Mesenchymal stem cell (in vitro differentiated cells and primary cell): Measurements from ENCODE around the gene WWTR1.

ENCODE experiments used
- DNase-seq: peaks from one replicate; pipeline ENCODE4 v3.0.0-alpha.2; 2013
- H2AFZ ChIP-seq: one replicate; pipeline ENCODE4 v1.6.1; 2013; ENCODE audit warnings: low read depth, mild to moderate bottlenecking, control low read depth, inconsistent platforms, low read length, moderate library complexity
- H2AK5ac ChIP-seq: 2 replicates; pipeline ENCODE4 v1.6.1; 2013; ENCODE audit warnings: low read length, moderate library complexity, mild to moderate bottlenecking, inconsistent platforms; ENCODE audit not compliant: severe bottlenecking
- H2BK120ac ChIP-seq: one replicate; pipeline ENCODE4 v1.6.1; 2013; ENCODE audit warnings: low read depth, mild to moderate bottlenecking, inconsistent platforms, low read length, moderate library complexity
- H2BK12ac ChIP-seq, 2 experiments: one replicate each; pipeline ENCODE4 v1.6.1; 2013; ENCODE audit warnings: inconsistent platforms in 2 of 2, low read length in 2 of 2, mild to moderate bottlenecking in 2 of 2, moderate library complexity in 2 of 2, control low read depth in 1 of 2
- H2BK15ac ChIP-seq: one replicate; pipeline ENCODE4 v1.6.1; 2013; ENCODE audit warnings: mild to moderate bottlenecking, low read depth, inconsistent platforms; ENCODE audit not compliant: poor library complexity, severe bottlenecking
- H2BK5ac ChIP-seq: 2 replicates; pipeline ENCODE4 v1.6.1; 2013; ENCODE audit warnings: low read depth, mild to moderate bottlenecking, low read length, control low read depth, inconsistent platforms; ENCODE audit not compliant: poor library complexity, severe bottlenecking
- H3K14ac ChIP-seq, 2 experiments: one replicate each; pipeline ENCODE4 v1.6.1; 2013; ENCODE audit warnings: inconsistent platforms in 2 of 2, low read length in 2 of 2, control low read depth in 1 of 2, mild to moderate bottlenecking in 1 of 2, moderate library complexity in 1 of 2
- H3K18ac ChIP-seq, 2 experiments: one replicate each; pipeline ENCODE4 v1.6.1; 2013; ENCODE audit warnings: inconsistent platforms in 2 of 2, low read length in 2 of 2, control low read depth in 1 of 2, low read depth in 1 of 2, mild to moderate bottlenecking in 1 of 2
- H3K23ac ChIP-seq, 2 experiments: one replicate each; pipeline ENCODE4 v1.6.1; 2013; ENCODE audit warnings: inconsistent platforms in 2 of 2, low read length in 2 of 2, mild to moderate bottlenecking in 2 of 2, moderate library complexity in 2 of 2, control low read depth in 1 of 2
- H3K27ac ChIP-seq: 2 replicates; pipeline ENCODE4 v1.5.1; 2013; ENCODE audit warnings: mild to moderate bottlenecking, moderate library complexity, low read length, control low read depth, inconsistent platforms; ENCODE audit not compliant: poor library complexity, severe bottlenecking
- H3K27me3 ChIP-seq, 2 experiments: 2 replicates each; pipeline versions ENCODE4 v1.6.1 to v1.7.0; 2013; ENCODE audit warnings: low read length in 2 of 2, mild to moderate bottlenecking in 2 of 2, moderate library complexity in 2 of 2, control low read depth in 1 of 2, inconsistent platforms in 1 of 2; ENCODE audit not compliant: control insufficient read depth in 1 of 2, insufficient read depth in 1 of 2
- H3K36me3 ChIP-seq, 2 experiments: 2 replicates each; pipeline versions ENCODE4 v1.6.1 to v1.7.0; 2013; ENCODE audit warnings: low read length in 2 of 2, control low read depth in 1 of 2, inconsistent platforms in 1 of 2, low read depth in 1 of 2, mild to moderate bottlenecking in 1 of 2; ENCODE audit not compliant: insufficient read depth in 2 of 2, control insufficient read depth in 1 of 2
- H3K4ac ChIP-seq, 2 experiments: one replicate each; pipeline ENCODE4 v1.6.1; 2013; ENCODE audit warnings: inconsistent platforms in 2 of 2, low read length in 2 of 2, mild to moderate bottlenecking in 2 of 2, moderate library complexity in 2 of 2, control low read depth in 1 of 2, low read depth in 1 of 2
- H3K4me1 ChIP-seq: 2 replicates; pipeline ENCODE4 v1.6.1; 2013; ENCODE audit warnings: low read depth, low read length, control low read depth; ENCODE audit not compliant: control insufficient read depth, insufficient read depth
- H3K4me2 ChIP-seq: 2 replicates; pipeline ENCODE4 v1.6.1; 2013; ENCODE audit warnings: low read length, mild to moderate bottlenecking, inconsistent platforms; ENCODE audit not compliant: poor library complexity, severe bottlenecking
- H3K4me3 ChIP-seq, 2 experiments: 2 replicates each; pipeline versions ENCODE4 v1.5.1 to v1.7.0; 2013; ENCODE audit warnings: low read length in 2 of 2, mild to moderate bottlenecking in 2 of 2, control low read depth in 1 of 2, low read depth in 1 of 2; ENCODE audit not compliant: insufficient read depth in 1 of 2
- H3K79me1 ChIP-seq: replicated peaks from 2 replicates; pipeline ENCODE4 v1.6.1; 2013; ENCODE audit warnings: mild to moderate bottlenecking, control low read depth, low read length, inconsistent platforms; ENCODE audit not compliant: poor library complexity, severe bottlenecking
- H3K9ac ChIP-seq: 2 replicates; pipeline ENCODE4 v1.7.0; 2013; ENCODE audit warnings: mild to moderate bottlenecking, low read length, moderate library complexity
- H3K9me3 ChIP-seq: 2 replicates; pipeline ENCODE4 v1.7.0; 2013; ENCODE audit warnings: mild to moderate bottlenecking, low read length; ENCODE audit not compliant: control insufficient read depth
- H4K8ac ChIP-seq: one replicate; pipeline ENCODE4 v1.6.1; 2013; ENCODE audit warnings: inconsistent platforms, mild to moderate bottlenecking, low read length, moderate library complexity
- H4K91ac ChIP-seq: one replicate; pipeline ENCODE4 v1.6.1; 2013; ENCODE audit warnings: mild to moderate bottlenecking, low read length, inconsistent platforms
- WGBS: methylation state at CpG from one replicate; pipeline ENCODE4 v1.1.7; 2013; ENCODE audit warnings: mixed read lengths; 5-methylcytosine and 5-hydroxymethylcytosine counted together

WWTR1 gene

DNA sequence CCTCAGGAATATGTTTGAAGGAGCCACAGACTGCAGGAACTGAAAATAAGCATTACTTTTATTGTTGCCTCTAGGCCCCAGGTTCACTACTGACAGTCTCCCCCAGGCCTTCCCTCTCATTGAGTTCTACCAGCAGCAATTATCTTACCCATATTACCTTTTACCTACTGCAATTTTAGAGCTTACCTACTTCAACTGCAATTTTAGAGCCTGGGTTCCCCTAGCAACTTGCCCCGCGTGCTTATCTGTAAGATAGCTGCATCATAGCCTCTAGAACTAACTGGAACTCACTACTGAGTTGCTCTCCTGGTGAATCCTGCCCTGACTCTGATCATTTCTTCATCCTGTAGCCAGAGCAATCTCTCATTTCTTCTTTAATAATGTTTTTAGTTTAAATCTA lies 29.2 kb upstream of the WWTR1 start:
- H3K9ac ChIP-seq, result no peak overlapping the region
- no peak overlapping the region for H2AFZ ChIP-seq
- no peak overlapping the region for H2BK120ac ChIP-seq
- H3K27me3 ChIP-seq, result no peaks in the 10 kb centered on the region
- no peak overlapping the region for H3K4me2 ChIP-seq
- no peaks in the 10 kb centered on the region for H3K9me3 ChIP-seq
- no peaks in the 10 kb centered on the region for H3K4me1 ChIP-seq
- no peak overlapping the region for H3K4ac ChIP-seq
- no peak overlapping the region for H2BK15ac ChIP-seq
- H3K27ac ChIP-seq, result no peak overlapping the region
- H4K91ac ChIP-seq, result no peak overlapping the region
- no peak overlapping the region for H3K4me3 ChIP-seq
- no peak overlapping the region for H3K14ac ChIP-seq
- H4K8ac ChIP-seq, result no peak overlapping the region
- 93% methylated on average over 2 of the region's 2 CpGs for WGBS
- DNase-seq, result no peak
- H2BK5ac ChIP-seq, result no peak overlapping the region
- no peaks in the 10 kb centered on the region for H3K36me3 ChIP-seq
- H2AK5ac ChIP-seq, result no peak overlapping the region
- H2BK12ac ChIP-seq, result no peak overlapping the region
- no peak overlapping the region for H3K18ac ChIP-seq
- H3K79me1 ChIP-seq, result no peaks in the 10 kb centered on the region
- no peak overlapping the region for H3K23ac ChIP-seq

DNA sequence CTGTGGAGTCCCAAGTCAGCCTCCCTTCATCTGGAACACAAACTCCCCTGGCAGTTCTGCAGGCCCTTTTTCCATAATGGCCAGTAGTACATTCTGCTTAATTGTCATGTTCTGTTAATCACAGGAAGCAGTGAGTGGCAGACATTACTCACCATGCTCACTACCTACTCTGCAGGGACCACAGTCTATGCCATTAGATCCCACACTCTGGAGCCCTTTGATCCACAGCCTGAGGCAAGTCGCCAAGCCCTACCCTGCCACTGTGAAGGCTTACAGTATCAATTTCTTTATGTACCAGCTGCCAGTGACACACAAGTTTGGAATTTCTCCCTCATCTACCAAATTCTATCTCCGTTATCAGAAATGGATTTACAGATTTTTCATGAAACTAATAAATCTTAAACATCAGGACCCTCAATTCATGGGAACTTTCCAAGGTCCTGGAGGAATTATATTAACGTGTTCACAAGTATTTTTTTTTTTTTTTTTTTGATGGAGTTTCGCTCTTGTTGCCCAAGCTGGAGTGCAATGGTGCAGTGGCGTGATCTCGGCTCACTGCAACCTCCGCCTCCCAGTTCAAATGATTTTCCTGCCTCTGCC lies 20.6 kb upstream of the WWTR1 start:
- Histone ChIP-seq H2AK5ac (no peak overlapping the region), H3K9ac (no peak overlapping the region), H2BK120ac (no peak overlapping the region), H2BK5ac (no peak overlapping the region), H2BK12ac (no peak overlapping the region), H3K4ac (no peak overlapping the region), H4K8ac (no peak overlapping the region), H3K23ac (no peak overlapping the region), H3K4me1 (no peaks in the 10 kb centered on the region), H3K4me3 (no peak overlapping the region), H3K27ac (no peak overlapping the region), H4K91ac (no peak overlapping the region), H2AFZ (no peak overlapping the region), H3K36me3 (no peaks in the 10 kb centered on the region), H3K14ac (no peak overlapping the region), H3K18ac (no peak overlapping the region), H3K9me3 (no peaks in the 10 kb centered on the region), H3K79me1 (no peaks in the 10 kb centered on the region), H3K27me3 (no peaks in the 10 kb centered on the region), H2BK15ac (no peak overlapping the region), H3K4me2 (no peak overlapping the region)
- no peak for DNase-seq
- 89% methylated on average over 7 of the region's 7 CpGs for WGBS

DNA sequence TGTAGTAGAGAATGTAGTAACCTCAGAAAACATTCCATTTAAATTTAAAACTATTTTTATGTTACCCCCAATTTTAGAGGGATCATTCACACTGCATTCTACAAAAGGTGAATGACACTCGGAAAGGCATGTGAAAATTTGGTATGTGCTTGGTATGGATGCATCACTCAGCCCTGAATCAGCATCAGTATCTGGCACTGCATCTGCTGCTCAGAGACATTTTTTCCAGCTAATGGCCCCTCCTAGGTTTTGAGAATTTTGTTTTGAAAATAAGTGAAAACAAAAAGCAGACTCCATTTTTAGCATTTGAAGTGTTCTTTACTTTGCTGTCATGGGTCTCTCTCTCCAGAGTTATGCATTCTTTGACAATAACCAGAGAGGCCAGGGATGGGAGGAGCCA lies 15.6 kb upstream of the WWTR1 start:
- Histone ChIP-seq H3K14ac (no peak overlapping the region), H3K4me2 (no peak overlapping the region), H4K91ac (no peak overlapping the region), H3K18ac (no peak overlapping the region), H2BK15ac (no peak overlapping the region), H2AK5ac (no peak overlapping the region), H2BK5ac (no peak overlapping the region), H3K9ac (no peak overlapping the region), H3K27me3 (no peaks in the 10 kb centered on the region), H3K36me3 (no peaks in the 10 kb centered on the region), H2BK120ac (no peak overlapping the region), H2AFZ (no peak overlapping the region), H3K4ac (no peak overlapping the region), H2BK12ac (no peak overlapping the region), H3K4me1 (peaks cover 2% of the 10 kb centered on the region), H3K9me3 (no peaks in the 10 kb centered on the region), H4K8ac (no peak overlapping the region), H3K23ac (no peak overlapping the region), H3K4me3 (no peak overlapping the region), H3K79me1 (no peaks in the 10 kb centered on the region), H3K27ac (no peak overlapping the region)
- WGBS, result 83% methylated on average over 1 of the region's 1 CpG
- DNase-seq, result no peak

DNA sequence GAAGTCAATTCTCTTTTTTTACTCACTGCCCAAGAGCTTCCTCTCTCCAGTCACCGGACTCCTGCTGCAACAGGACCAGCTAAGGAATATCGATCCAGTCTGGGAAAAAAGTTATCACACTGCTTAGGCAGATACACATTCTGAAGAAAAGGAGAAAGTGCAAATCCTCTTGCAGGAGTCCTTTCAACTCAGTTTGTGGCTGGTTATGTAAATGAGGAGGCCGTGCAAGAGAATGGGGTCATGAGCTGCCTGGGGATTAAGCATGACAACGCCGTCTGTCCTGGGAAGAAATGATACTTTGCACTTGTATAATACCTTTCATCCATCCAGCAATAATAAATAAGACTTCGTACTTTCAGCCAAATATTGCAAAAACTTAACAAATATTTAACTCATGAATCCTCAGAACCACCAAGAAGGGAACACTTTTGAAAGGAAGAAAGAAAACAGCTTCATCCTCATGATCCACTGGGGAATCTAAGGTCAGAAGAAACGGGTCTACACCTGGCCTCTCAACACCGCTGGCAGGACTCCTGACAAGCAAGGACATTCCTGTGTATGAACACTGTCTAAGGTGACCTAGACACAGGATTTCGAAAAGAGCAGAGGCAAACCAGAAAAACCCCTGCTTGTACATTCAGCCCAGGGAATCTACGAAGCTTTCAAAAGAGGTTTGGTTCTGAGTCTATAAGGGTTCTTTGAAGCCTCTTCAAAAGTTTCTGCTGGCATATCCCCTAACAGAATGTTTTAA lies 13.1 kb upstream of the WWTR1 start:
- Histone ChIP-seq H3K4me3 (no peak overlapping the region), H3K18ac (no peak overlapping the region), H2BK5ac (no peak overlapping the region), H2AK5ac (no peak overlapping the region), H3K4me2 (no peak overlapping the region), H2BK120ac (no peak overlapping the region), H2BK12ac (no peak overlapping the region), H3K27me3 (no peaks in the 10 kb centered on the region), H3K23ac (no peak overlapping the region), H3K36me3 (no peaks in the 10 kb centered on the region), H3K27ac (no peak overlapping the region), H2BK15ac (no peak overlapping the region), H3K79me1 (no peaks in the 10 kb centered on the region), H3K4me1 (peaks cover 2% of the 10 kb centered on the region), H2AFZ (no peak overlapping the region), H3K9me3 (no peaks in the 10 kb centered on the region), H4K8ac (no peak overlapping the region), H3K9ac (peak overlapping the region; percentile 16), H3K4ac (no peak overlapping the region), H3K14ac (no peak overlapping the region), H4K91ac (no peak overlapping the region)
- WGBS, result 51% methylated on average over 9 of the region's 10 CpGs
- no peak for DNase-seq
